DND-41 (cell line): Measurements from ENCODE around the gene RNF223.

Experiments
- ATAC-seq: fragments of 200-7000 bp; cut with Tn5 transposase; 3 replicates; pipeline ENCODE4 v1.9.1; 2021; ENCODE audit warnings: low read depth; ENCODE audit not compliant: insufficient read depth
- DNase-seq: peaks from one replicate; pipeline ENCODE4 v3.0.0-alpha.2; 2020
- H2AFZ ChIP-seq: 2 replicates; pipeline ENCODE4 v1.6.0; 2012; ENCODE audit warnings: low read depth, low read length
- H3K27ac ChIP-seq: 2 replicates; pipeline ENCODE4 v1.5.1; 2012; ENCODE audit warnings: low read length, inconsistent platforms
- H3K27me3 ChIP-seq: fragments of 200-600 bp; sonication (generic); 2 replicates; pipeline ENCODE4 v1.6.0; 2012; ENCODE audit warnings: low read length, mild to moderate bottlenecking, inconsistent platforms; ENCODE audit not compliant: insufficient read depth, poor library complexity
- H3K36me3 ChIP-seq: 2 replicates; pipeline ENCODE4 v1.5.1; 2012; ENCODE audit warnings: low read length, inconsistent platforms; ENCODE audit not compliant: insufficient read depth
- H3K4me1 ChIP-seq: 2 replicates; pipeline ENCODE4 v1.5.1; 2012; ENCODE audit warnings: mild to moderate bottlenecking, low read length; ENCODE audit not compliant: insufficient read depth
- H3K4me2 ChIP-seq: 2 replicates; pipeline ENCODE4 v1.6.0; 2012; ENCODE audit warnings: mild to moderate bottlenecking, moderate library complexity, low read length, inconsistent platforms; ENCODE audit not compliant: insufficient read depth
- H3K4me3 ChIP-seq, 2 experiments: fragments of 200-600 bp in 1 of 2; shearing (Covaris generic) in 1 of 2; 2 replicates each; pipeline ENCODE4 v1.5.1; 2012 to 2016; ENCODE audit warnings: inconsistent platforms in 2 of 2, low read length in 2 of 2, mild to moderate bottlenecking in 2 of 2, low read depth in 1 of 2, moderate library complexity in 1 of 2
- H3K79me2 ChIP-seq: 2 replicates; pipeline ENCODE4 v1.6.0; 2012; ENCODE audit warnings: low read length, inconsistent platforms; ENCODE audit not compliant: insufficient read depth
- H3K9ac ChIP-seq: 2 replicates; pipeline ENCODE4 v1.6.0; 2012; ENCODE audit warnings: low read depth, mild to moderate bottlenecking, inconsistent platforms, low read length, moderate library complexity
- H3K9me3 ChIP-seq: 2 replicates; pipeline ENCODE4 v1.5.1; 2012; ENCODE audit warnings: low read length, moderate library complexity, mild to moderate bottlenecking, inconsistent platforms; ENCODE audit not compliant: insufficient read depth, severe bottlenecking
- H4K20me1 ChIP-seq: 2 replicates; pipeline ENCODE4 v1.6.0; 2012; ENCODE audit warnings: low read length; ENCODE audit not compliant: insufficient read depth
- EZH2 ChIP-seq: IDR thresholded peaks from 3 replicates; pipeline ENCODE4 v1.6.1; 2012; ENCODE audit warnings: borderline replicate concordance, low read depth, mild to moderate bottlenecking, moderate library complexity, low read length, inconsistent platforms; ENCODE audit not compliant: severe bottlenecking
- TF ChIP-seq, protein P1 (sequence below): IDR thresholded peaks from 2 replicates; pipeline ENCODE4 v1.5.1; 2012; ENCODE audit warnings: borderline replicate concordance, low read length, moderate library complexity, mild to moderate bottlenecking; ENCODE audit not compliant: poor library complexity, severe bottlenecking; ENCODE audit errors: extremely low read depth

The RNF223 gene

DNA sequence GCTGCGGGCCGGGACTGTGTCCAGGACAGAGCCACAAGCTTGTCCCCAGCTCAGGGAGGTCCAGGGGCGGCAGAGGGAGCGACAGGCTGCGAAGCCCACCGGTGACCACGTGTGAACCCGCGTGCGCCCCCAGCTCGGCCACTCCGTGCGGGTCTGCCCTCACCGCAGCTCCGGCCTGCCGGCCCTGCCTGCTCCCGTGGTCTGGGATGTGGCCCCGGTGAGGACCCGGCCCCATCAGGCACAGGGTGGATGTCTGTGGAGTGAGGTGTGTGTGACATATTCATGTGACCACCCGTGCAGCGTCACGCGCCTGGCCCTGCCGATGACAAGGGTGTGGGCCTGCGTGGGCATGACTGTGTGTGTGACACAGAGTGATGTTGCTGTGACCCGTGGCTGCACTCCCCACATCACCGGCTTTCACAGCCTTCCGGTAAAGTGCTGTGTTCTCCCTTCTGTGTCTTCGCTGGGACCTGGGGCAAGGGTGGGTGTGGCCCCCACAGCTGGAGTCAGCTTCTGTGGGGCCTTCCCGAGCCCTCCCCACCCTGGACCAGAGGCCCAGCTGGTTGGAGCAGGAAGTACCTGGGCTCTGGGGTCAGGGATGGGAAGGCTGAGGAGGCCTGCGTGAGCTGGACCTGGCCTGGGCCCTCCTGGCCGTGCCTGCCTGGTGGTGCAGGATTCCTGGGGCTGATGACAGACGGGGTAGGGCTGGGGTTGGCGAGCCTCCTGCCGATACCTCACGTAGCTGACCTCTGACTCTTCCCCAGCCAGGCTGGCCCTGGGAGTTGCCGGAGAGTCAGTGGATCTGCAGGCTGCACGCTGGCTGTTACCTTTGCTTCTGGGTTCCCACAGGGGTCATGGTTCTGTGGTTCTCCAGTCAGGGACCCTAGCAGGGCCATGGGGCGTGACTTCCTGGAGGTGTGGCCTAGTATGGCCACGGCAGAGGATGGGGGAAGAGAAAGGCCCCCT lies 4.1 kb downstream of the RNF223 start:
- Histone ChIP-seq H3K36me3 (no peaks in the 10 kb centered on the region), H3K27me3 (no peaks in the 10 kb centered on the region), H3K9me3 (no peaks in the 10 kb centered on the region), H3K4me1 (no peaks in the 10 kb centered on the region), H3K27ac (no peak overlapping the region), H3K79me2 (no peaks in the 10 kb centered on the region), H4K20me1 (peaks cover 25% of the 10 kb centered on the region; the same call in 1 of the 2 replicates), H3K4me2 (no peak overlapping the region), H3K9ac (no peak overlapping the region), H2AFZ (no peak overlapping the region), H3K4me3 (no peak overlapping the region)
- no peak for ATAC-seq
- no peak for DNase-seq
- TF ChIP-seq, protein P1, sequence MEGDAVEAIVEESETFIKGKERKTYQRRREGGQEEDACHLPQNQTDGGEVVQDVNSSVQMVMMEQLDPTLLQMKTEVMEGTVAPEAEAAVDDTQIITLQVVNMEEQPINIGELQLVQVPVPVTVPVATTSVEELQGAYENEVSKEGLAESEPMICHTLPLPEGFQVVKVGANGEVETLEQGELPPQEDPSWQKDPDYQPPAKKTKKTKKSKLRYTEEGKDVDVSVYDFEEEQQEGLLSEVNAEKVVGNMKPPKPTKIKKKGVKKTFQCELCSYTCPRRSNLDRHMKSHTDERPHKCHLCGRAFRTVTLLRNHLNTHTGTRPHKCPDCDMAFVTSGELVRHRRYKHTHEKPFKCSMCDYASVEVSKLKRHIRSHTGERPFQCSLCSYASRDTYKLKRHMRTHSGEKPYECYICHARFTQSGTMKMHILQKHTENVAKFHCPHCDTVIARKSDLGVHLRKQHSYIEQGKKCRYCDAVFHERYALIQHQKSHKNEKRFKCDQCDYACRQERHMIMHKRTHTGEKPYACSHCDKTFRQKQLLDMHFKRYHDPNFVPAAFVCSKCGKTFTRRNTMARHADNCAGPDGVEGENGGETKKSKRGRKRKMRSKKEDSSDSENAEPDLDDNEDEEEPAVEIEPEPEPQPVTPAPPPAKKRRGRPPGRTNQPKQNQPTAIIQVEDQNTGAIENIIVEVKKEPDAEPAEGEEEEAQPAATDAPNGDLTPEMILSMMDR: no peak
- no peak for TF ChIP-seq EZH2

DNA sequence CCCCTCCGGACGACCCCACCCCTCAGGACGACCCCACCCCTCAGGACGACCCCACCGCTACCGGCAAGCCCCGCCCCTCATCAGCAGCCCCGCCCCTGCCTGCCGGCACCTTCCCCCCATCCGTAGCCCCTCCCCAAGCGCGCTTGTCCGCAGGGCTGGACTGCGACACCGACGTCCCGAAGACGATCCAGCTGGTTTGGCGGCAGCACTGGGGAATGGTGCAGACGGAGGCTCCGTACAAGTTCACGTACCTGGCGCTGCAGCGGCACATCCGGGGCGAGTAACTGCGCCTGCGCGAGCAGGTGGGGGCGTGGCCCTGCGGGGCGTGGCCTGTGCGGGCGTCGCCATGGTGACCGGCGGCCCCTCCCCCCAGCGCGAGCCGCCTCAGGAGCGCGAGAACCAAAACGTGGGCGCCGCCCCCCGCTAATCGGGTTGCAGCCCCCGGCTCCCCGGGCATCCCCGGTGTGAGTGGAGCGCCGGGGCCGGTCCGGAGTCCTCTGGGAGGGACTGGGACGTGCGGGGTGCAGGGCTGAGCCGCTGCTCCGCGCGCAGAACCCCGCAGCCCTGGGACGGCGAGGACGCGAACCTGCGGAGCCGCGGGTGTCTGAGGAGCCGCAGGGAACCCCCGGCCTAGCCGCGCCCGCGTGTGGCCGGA lies 4.9 kb downstream of the RNF223 start:
- H3K27ac ChIP-seq: no peak overlapping the region
- ATAC-seq: no peak
- H4K20me1 ChIP-seq: peaks cover 19% of the 10 kb centered on the region; the same call in 1 of the 2 replicates
- no peak overlapping the region for H3K9ac ChIP-seq
- no peak overlapping the region for H2AFZ ChIP-seq
- H3K27me3 ChIP-seq: no peaks in the 10 kb centered on the region
- no peaks in the 10 kb centered on the region for H3K36me3 ChIP-seq
- DNase-seq: no peak
- H3K9me3 ChIP-seq: no peaks in the 10 kb centered on the region
- no peak overlapping the region for H3K4me2 ChIP-seq
- no peak for TF ChIP-seq EZH2
- TF ChIP-seq, protein P1: no peak
- no peaks in the 10 kb centered on the region for H3K4me1 ChIP-seq
- H3K4me3 ChIP-seq: no peak overlapping the region
- H3K79me2 ChIP-seq: no peaks in the 10 kb centered on the region

DNA sequence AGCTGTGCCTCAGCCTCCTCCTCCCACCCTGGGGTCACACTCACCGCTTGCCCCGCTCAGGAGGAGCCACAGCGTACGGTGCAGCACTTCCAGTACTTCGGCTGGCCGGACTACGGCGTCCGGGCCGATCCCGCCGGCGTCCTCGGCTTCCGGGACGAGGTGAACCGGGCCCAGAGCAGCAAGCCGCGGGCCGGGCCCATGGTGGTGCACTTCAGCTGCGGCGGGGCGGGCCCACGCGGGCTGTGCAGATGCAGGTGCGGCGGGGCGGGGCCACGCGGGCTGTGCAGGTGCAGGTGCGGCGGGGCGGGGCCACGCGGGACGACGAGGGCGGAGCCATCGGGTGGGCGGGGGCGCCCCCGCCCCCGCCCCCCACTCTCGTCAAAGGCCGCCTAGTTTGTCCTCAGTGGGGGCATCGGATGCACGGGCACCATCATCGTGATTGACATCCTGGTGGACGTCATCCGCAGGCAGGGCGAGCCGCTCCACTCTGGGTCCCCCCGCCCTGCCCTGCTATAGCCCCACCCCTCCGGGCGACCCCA lies 5.5 kb downstream of the RNF223 start:
- Histone ChIP-seq H3K79me2 (no peaks in the 10 kb centered on the region), H3K4me1 (no peaks in the 10 kb centered on the region), H3K27ac (no peak overlapping the region), H3K4me2 (no peak overlapping the region), H3K36me3 (no peaks in the 10 kb centered on the region), H2AFZ (no peak overlapping the region), H3K27me3 (peaks cover 2% of the 10 kb centered on the region), H3K9ac (no peak overlapping the region), H3K4me3 (no peak overlapping the region), H4K20me1 (peaks cover 21% of the 10 kb centered on the region), H3K9me3 (no peaks in the 10 kb centered on the region)
- no peak for ATAC-seq
- no peak for DNase-seq
- TF ChIP-seq EZH2: no peak
- TF ChIP-seq, protein P1: no peak
